PC-3 (cell line): Measurements from ENCODE around the gene VCAN.

ENCODE experiments used
- CTCF ChIP-seq: fragments of 300-600 bp; sonication (generic); conservative IDR thresholded peaks from 2 replicates; pipeline ENCODE4 v1.5.1; 2017; ENCODE audit warnings: antibody characterized with exemption, low read depth, mild to moderate bottlenecking, low read length
- EZH2 ChIP-seq: fragments of 300-600 bp; sonication (generic); IDR thresholded peaks from one replicate; pipeline ENCODE4 v1.6.1; 2017; ENCODE audit warnings: antibody characterized with exemption, mild to moderate bottlenecking, low read length; ENCODE audit not compliant: unreplicated experiment

GRCh38 chr5:83564069-83564749, 92.7 kb downstream of the VCAN start:
- TF ChIP-seq CTCF (peak; percentile 75), EZH2 (no peak)
